HG02642 (cell line): Measurements from ENCODE around the gene PDCD4.

Source experiments
- ATAC-seq: cut with Tn5 transposase; IDR thresholded peaks from one replicate; pipeline ENCODE4 v1.9.1; 2021; ENCODE audit warnings: mild to moderate bottlenecking; ENCODE audit not compliant: unreplicated experiment, poor library complexity

Gene PDCD4

GRCh38 chr10:110871298-110872084 is at the start of gene PDCD4:
Gene PDCD4 (plus strand): TSS chr10:110871928. CDS start chr10:110876028, 4,100 bp downstream.
- ATAC-seq: peak; percentile 85

- ATAC-seq: no peak
Measured at GRCh38 chr10:110822035-110822711, 49.6 kb upstream of the PDCD4 start.

GRCh38 chr10:110822712-110823311 is 48.9 kb upstream of the PDCD4 start:
- ATAC-seq: no peak

- ATAC-seq: no peak
Measured at GRCh38 chr10:110824152-110824441, 47.6 kb upstream of the PDCD4 start.

- no peak for ATAC-seq
Measured at GRCh38 chr10:110824660-110825059, 47.1 kb upstream of the PDCD4 start.

GRCh38 chr10:110825508-110825907 is 46.2 kb upstream of the PDCD4 start:
- no peak for ATAC-seq

- no peak for ATAC-seq
Measured at GRCh38 chr10:110827410-110827809, 44.3 kb upstream of the PDCD4 start.

GRCh38 chr10:110827875-110828274 is 43.9 kb upstream of the PDCD4 start:
- ATAC-seq: no peak

GRCh38 chr10:110828525-110828924 is 43.2 kb upstream of the PDCD4 start:
- ATAC-seq: no peak

- no peak for ATAC-seq
Measured at GRCh38 chr10:110829721-110830410, 41.9 kb upstream of the PDCD4 start.

GRCh38 chr10:110833234-110833940 is 38.3 kb upstream of the PDCD4 start:
- no peak for ATAC-seq

- no peak for ATAC-seq
Measured at GRCh38 chr10:110833941-110834628, 37.6 kb upstream of the PDCD4 start.

- no peak for ATAC-seq
Measured at GRCh38 chr10:110834629-110835301, 37.0 kb upstream of the PDCD4 start.

GRCh38 chr10:110835841-110836240 is 35.9 kb upstream of the PDCD4 start:
- ATAC-seq: no peak

GRCh38 chr10:110836706-110837105 is 35.0 kb upstream of the PDCD4 start:
- no peak for ATAC-seq

- ATAC-seq: no peak
Measured at GRCh38 chr10:110837418-110838171, 34.1 kb upstream of the PDCD4 start.

- ATAC-seq: no peak
Measured at GRCh38 chr10:110840225-110840922, 31.4 kb upstream of the PDCD4 start.

- no peak for ATAC-seq
Measured at GRCh38 chr10:110840923-110841428, 30.8 kb upstream of the PDCD4 start.
